Mononuclear cell (primary cell): ENCODE results near the gene KRT84. TPM values are rescaled to one million over a fixed set of nuclear protein-coding genes. Genes with fewer than 3 reads are reported as not detected.

Source experiments
- H3K27me3 ChIP-seq: 2 replicates; pipeline ENCODE4 v1.6.0; 2011; ENCODE audit warnings: low read length, control low read depth; ENCODE audit not compliant: insufficient read depth
- H3K4me1 ChIP-seq: 2 replicates; pipeline ENCODE4 v1.5.1; 2011; ENCODE audit warnings: mild to moderate bottlenecking, low read length, control low read depth; ENCODE audit not compliant: insufficient read depth
- H3K4me3 ChIP-seq: 2 replicates; pipeline ENCODE4 v1.5.1; 2011; ENCODE audit warnings: mild to moderate bottlenecking, low read length, moderate library complexity
- H3K9me3 ChIP-seq: 2 replicates; pipeline ENCODE4 v1.5.1; 2011; ENCODE audit warnings: low read depth, mild to moderate bottlenecking, control low read depth, low read length
- total RNA-seq: library from RNA; depleted of rRNA; stranded (reverse); fragments of >200 nt; gene quantifications from one replicate; pipeline ENCODE4 v1.2.3, GENCODE V29; 2012

Gene KRT84
- total RNA-seq, 1 donor: not detected

DNA sequence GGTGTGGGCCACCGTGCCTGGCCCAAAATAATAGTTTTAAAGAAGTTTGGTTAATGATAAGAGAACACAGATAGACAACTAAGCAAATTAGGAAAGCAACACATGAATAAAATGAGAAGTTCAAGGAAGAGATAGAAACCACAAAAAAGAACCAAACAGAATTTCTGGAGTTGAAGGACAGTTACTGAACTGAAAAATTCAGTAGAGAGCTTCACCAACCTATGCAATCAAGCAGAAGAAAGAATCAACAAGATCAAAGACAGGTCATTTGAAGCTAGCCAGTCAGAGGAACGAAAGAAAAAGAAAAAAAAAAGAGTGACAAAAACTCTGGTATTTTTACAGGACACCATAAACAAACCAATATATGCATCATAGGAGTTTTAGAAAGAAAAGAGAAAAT, 48.8 kb downstream of the KRT84 start:
- Histone ChIP-seq H3K4me3 (no peak overlapping the region), H3K27me3 (no peaks in the 10 kb centered on the region), H3K4me1 (no peaks in the 10 kb centered on the region), H3K9me3 (no peaks in the 10 kb centered on the region)

DNA sequence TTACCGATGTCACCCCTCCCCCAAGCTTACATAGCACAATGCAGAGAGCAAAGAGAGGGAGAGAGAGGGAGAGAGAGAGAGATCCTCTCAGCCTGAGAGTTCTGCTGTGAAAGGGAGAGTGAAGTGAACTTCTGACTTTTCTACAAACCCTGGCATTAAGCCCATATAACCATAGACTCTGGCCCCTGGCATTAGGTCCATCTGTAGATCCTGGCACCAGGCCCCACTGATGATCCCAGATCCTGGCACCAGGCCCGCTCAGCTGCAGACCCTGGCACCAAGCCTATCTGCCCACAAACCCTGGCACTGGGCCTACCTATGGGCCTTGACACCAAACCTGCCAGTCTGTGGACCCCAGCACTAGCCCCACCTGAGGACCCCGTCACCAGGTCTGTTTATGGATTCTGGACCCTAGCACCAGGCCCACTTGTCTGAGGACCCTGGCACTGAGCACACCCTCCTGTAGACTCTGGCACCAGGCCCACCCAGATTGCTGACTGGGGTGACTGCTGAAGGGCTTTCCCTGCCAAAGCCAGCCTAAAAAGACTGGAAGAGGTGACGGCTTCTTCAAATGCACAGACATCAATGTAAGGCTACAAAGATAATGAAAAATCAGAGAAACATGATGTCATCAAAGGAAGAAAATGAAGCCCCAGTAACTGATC, 49.7 kb downstream of the KRT84 start:
- no peaks in the 10 kb centered on the region for H3K27me3 ChIP-seq
- H3K4me1 ChIP-seq: no peaks in the 10 kb centered on the region
- no peaks in the 10 kb centered on the region for H3K9me3 ChIP-seq
- no peak overlapping the region for H3K4me3 ChIP-seq

DNA sequence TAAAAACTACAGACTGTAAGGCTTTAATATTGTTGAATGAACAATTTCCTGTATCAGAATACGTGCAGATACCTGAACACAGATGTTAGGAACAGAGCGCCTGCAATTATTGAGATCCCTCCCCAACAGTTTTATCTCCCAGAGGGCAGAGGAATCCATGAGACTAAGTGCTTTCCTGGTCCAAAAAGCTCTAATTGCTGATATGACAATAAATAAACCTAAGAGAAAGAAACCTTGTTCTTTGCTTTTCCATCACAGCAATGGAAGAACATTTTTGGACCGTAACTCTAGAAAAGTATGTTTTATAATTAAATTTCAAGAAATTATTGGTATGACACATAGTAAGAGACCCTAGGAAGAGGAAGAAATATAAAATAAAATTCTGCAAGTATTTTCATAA, 51.3 kb downstream of the KRT84 start:
- Histone ChIP-seq H3K9me3 (no peaks in the 10 kb centered on the region), H3K4me1 (no peaks in the 10 kb centered on the region), H3K4me3 (no peak overlapping the region), H3K27me3 (no peaks in the 10 kb centered on the region)

DNA sequence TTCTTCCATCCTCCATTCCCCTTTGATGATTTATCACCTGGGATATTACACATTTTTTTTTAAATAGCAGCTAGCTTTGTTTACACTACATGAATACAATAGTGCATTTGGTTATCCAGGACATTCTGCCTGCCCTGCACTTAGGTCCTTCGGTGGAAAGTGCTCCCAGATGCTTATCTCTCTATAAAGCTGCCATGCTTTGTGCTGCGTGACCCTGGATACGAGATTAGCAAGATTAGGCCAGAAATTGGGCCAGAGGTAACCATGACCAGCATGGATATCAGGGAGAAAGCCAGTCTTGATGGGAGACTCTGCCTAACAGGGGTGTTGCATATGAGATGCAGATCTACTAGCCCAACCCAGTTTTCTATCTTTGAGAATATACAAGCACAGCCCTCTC, 52.1 kb downstream of the KRT84 start:
- Histone ChIP-seq H3K4me1 (no peaks in the 10 kb centered on the region), H3K9me3 (no peaks in the 10 kb centered on the region), H3K27me3 (no peaks in the 10 kb centered on the region), H3K4me3 (no peak overlapping the region)

DNA sequence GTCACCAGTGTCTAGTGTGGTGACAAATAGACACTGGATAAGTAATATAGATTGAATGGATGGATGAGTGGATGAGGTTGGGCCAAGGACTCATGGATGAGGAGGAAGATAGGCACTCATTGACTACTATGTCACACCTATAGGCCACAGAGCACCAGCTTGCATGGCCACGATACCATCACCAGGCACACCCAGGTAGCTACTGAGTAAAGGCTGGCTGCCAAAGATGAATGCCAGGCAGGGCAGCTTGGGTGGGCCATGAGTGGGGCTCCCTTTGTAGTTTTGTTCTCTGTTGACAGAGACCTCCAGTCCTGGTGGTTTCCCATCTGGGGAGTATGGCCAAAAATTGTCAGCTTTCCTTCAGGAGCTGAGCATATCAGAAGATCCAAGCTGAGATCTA, 53.1 kb downstream of the KRT84 start:
- H3K27me3 ChIP-seq: no peaks in the 10 kb centered on the region
- H3K4me1 ChIP-seq: no peaks in the 10 kb centered on the region
- no peaks in the 10 kb centered on the region for H3K9me3 ChIP-seq
- H3K4me3 ChIP-seq: no peak overlapping the region

DNA sequence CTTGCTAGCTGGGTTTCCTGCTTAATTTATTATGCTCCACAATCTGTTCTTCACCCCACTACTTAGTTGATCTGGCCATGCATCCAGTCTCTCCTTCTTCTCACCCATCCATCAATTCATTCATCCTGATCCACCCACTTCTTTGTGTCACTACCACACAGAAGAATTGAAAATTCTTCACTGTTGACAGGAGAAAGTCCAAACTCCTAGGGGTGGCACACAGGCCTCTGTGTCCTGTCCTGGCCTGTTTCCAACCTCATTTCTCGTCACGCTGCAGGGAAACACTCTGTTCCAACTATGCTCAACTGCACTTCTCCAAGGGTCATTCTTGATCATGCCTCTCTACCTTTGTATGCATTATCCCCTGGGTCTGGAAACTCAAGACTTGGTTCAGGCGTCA, 53.6 kb downstream of the KRT84 start:
- Histone ChIP-seq H3K27me3 (no peaks in the 10 kb centered on the region), H3K9me3 (no peaks in the 10 kb centered on the region), H3K4me3 (no peak overlapping the region), H3K4me1 (no peaks in the 10 kb centered on the region)

DNA sequence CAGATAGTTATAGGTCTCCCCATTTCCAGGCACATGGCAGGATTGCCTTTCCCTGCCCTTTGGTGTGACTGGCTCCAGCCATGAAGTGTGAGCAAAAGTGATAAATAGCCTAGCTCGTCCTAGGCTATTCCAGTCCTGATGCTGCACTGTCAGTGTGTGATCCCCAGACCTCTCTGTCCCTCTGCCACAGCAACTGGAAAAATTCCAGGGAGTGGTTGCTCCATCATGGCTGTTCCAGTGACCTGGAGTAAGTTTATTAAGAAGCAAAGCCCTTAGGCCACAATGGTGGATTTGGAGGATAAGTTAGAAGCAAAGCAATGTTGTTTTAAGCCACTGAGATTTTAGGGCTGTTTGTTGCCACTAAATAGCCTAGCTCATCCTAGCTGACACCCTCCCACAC, 54.4 kb downstream of the KRT84 start:
- no peaks in the 10 kb centered on the region for H3K4me1 ChIP-seq
- no peaks in the 10 kb centered on the region for H3K9me3 ChIP-seq
- H3K27me3 ChIP-seq: no peaks in the 10 kb centered on the region
- H3K4me3 ChIP-seq: no peak overlapping the region

DNA sequence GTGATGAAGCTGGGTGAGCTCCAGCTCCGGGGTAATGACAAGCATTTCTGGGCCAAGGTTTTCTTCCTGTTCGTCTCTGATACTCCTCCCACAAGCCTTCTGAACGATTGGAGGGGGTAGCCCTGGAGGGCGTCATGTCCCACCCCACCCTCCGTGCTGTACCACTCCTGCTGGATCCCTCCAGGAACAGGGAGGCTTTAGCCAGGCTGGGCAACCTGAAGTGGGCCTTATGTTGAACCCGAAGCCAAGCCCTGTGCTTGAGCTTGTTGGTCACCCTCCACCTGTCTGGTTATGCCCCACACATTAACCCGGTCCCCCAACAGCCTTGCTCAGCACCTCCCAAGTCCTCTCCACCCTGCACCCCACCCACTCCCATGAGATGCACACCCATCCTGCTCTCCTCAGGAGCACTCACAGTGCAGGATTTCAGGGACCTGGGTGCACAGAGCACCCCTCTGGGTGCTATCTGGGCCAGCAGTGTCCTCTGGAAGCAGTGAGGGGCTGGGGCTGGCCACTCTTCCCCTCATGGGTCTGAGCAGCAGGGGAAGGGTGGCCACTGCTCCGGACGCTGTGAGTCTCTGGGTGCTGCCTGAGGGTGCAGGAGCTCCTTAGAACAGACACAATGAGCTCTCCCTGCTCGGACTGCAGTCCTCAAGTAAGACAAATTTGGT, 57.5 kb downstream of the KRT84 start:
- Histone ChIP-seq H3K27me3 (no peaks in the 10 kb centered on the region), H3K4me1 (no peaks in the 10 kb centered on the region), H3K4me3 (no peak overlapping the region), H3K9me3 (no peaks in the 10 kb centered on the region)

Other genes starting within 250 kb of the KRT84 start
- gene KRT80, start 193.6 kb downstream of the KRT84 start, total RNA-seq: not detected
- gene KRT7, start 152.4 kb downstream of the KRT84 start, total RNA-seq: not detected
- 0.21 TPM for gene KRT86, start 111.0 kb downstream of the KRT84 start, total RNA-seq
- gene KRT81, start 94.1 kb downstream of the KRT84 start, total RNA-seq: not detected
- gene KRT83, start 64.3 kb downstream of the KRT84 start, total RNA-seq: not detected
- gene KRT85, start 18.2 kb downstream of the KRT84 start, total RNA-seq: not detected
- gene KRT82, start 20.7 kb upstream of the KRT84 start, total RNA-seq: not detected
- gene KRT75, start 48.7 kb upstream of the KRT84 start, total RNA-seq: not detected
- not detected for gene KRT6B, start 66.5 kb upstream of the KRT84 start, total RNA-seq
- not detected for gene KRT6C, start 88.2 kb upstream of the KRT84 start, total RNA-seq
- gene KRT6A, start 107.6 kb upstream of the KRT84 start, total RNA-seq: not detected
- gene KRT5, start 134.7 kb upstream of the KRT84 start, total RNA-seq: 0.42 TPM
- not detected for gene KRT71, start 167.5 kb upstream of the KRT84 start, total RNA-seq
- 0.10 TPM for gene KRT74, start 188.2 kb upstream of the KRT84 start, total RNA-seq
- 10.2 TPM for gene KRT72, start 215.8 kb upstream of the KRT84 start, total RNA-seq
- gene KRT73, start 232.9 kb upstream of the KRT84 start, total RNA-seq: 21.4 TPM